Vagina (tissue), 2 donors: Measurements from ENCODE around the gene OLFM4.

Experiments used
- POLR2A ChIP-seq, 2 donors: fragments of 450-650 bp; IDR thresholded peaks; one replicate each; pipeline ENCODE4 v1.6.1; 2017; ENCODE audit warnings: antibody characterized with exemption in 2 of 2, mild to moderate bottlenecking in 2 of 2, moderate library complexity in 2 of 2
- TF ChIP-seq, protein P1 (sequence below), 3 experiments: fragments of 450-650 bp in 2 of 3; fragments of 200-600 bp in 1 of 3; sonication (generic) in 1 of 3; IDR thresholded peaks; one replicate each; pipeline ENCODE4 v1.5.1; 2017 to 2019; ENCODE audit warnings: antibody characterized with exemption in 3 of 3, mild to moderate bottlenecking in 2 of 3, moderate library complexity in 2 of 3

DNA sequence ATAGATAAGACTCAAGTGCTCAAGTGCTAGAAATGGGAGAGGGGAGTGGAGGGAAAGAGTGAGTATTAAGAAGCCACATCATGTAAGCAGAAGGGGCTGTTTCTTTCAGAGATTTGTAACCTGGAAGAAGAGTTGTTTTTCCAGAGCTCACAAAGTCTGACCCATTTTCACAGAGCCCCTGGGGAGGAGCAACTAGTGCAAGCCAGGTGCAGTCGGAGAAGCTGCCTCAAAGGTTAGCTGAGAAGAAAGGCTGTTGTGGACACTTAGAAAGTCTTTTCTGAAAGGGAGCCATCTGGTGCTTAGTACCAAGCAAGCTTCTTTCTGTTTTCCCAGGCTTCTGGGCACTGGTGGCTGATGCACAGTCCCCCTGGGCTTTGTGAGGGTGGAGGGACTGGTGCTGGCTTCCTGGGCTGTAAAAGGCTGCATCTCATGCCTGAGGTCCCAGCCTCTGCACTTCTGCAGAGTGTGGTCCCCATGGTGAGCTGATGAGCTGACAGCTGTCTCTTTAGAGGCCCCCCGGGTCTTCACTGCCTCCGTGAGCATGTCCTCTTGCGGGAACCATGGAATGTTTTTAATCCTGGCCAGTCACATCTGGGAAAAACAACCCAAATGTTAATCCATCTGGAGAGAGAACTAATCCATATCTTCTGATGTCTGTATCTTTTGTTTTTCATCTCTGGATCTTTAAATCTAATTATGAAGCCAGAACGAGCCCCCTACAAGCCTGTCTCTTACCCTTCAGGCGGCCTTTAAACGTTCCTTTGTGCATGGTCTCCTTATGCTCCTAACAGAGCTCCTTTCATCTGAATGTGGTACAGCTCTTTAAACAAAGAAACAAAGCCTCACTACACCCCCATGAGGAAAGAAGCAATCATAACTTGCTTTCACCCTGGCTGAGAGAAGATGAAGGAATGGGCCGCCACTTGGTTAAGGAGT, 40.2 kb downstream of the OLFM4 start:
- TF ChIP-seq, protein P1, sequence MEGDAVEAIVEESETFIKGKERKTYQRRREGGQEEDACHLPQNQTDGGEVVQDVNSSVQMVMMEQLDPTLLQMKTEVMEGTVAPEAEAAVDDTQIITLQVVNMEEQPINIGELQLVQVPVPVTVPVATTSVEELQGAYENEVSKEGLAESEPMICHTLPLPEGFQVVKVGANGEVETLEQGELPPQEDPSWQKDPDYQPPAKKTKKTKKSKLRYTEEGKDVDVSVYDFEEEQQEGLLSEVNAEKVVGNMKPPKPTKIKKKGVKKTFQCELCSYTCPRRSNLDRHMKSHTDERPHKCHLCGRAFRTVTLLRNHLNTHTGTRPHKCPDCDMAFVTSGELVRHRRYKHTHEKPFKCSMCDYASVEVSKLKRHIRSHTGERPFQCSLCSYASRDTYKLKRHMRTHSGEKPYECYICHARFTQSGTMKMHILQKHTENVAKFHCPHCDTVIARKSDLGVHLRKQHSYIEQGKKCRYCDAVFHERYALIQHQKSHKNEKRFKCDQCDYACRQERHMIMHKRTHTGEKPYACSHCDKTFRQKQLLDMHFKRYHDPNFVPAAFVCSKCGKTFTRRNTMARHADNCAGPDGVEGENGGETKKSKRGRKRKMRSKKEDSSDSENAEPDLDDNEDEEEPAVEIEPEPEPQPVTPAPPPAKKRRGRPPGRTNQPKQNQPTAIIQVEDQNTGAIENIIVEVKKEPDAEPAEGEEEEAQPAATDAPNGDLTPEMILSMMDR (IDR thresholded peaks at IDR 0.05) = no peak
- TF ChIP-seq POLR2A (IDR thresholded peaks at IDR 0.05) = no peak
